H9 (cell line): ENCODE results near the gene FAXDC2. TPM values are rescaled to one million over a fixed set of nuclear protein-coding genes. Genes with fewer than 3 reads are reported as not detected.

ENCODE experiments used
- DNase-seq: peaks from one replicate; pipeline ENCODE4 v3.0.0-alpha.2; 2017
- H2AFZ ChIP-seq: one replicate; pipeline ENCODE4 v1.6.1; 2013; ENCODE audit warnings: mild to moderate bottlenecking, low read length, control low read depth, moderate library complexity
- H2AK5ac ChIP-seq: 2 replicates; pipeline ENCODE4 v1.6.1; 2013; ENCODE audit warnings: low read length, control low read depth, mixed read lengths; ENCODE audit not compliant: insufficient read length
- H2BK120ac ChIP-seq: one replicate; pipeline ENCODE4 v1.6.1; 2013; ENCODE audit warnings: low read depth, mild to moderate bottlenecking, low read length, control low read depth, inconsistent platforms; ENCODE audit not compliant: poor library complexity, severe bottlenecking
- H2BK12ac ChIP-seq: 2 replicates; pipeline ENCODE4 v1.6.1; 2013; ENCODE audit warnings: low read length, control low read depth, mixed read lengths, low read depth; ENCODE audit not compliant: insufficient read length
- H2BK15ac ChIP-seq: 2 replicates; pipeline ENCODE4 v1.6.1; 2013; ENCODE audit warnings: low read depth, low read length, control low read depth
- H2BK20ac ChIP-seq: one replicate; pipeline ENCODE4 v1.6.1; 2013; ENCODE audit warnings: low read depth, mild to moderate bottlenecking, low read length, control low read depth, inconsistent platforms; ENCODE audit not compliant: poor library complexity, severe bottlenecking
- H2BK5ac ChIP-seq: 2 replicates; pipeline ENCODE4 v1.6.1; 2013; ENCODE audit warnings: low read length, control low read depth, mixed read lengths; ENCODE audit not compliant: insufficient read length
- H3K14ac ChIP-seq: 2 replicates; pipeline ENCODE4 v1.6.1; 2013; ENCODE audit warnings: low read length, control low read depth; ENCODE audit not compliant: insufficient read depth
- H3K18ac ChIP-seq: 2 replicates; pipeline ENCODE4 v1.6.1; 2013; ENCODE audit warnings: low read depth, mild to moderate bottlenecking, mixed read lengths, low read length, control low read depth; ENCODE audit not compliant: insufficient read length
- H3K23ac ChIP-seq: 2 replicates; pipeline ENCODE4 v1.6.1; 2013; ENCODE audit warnings: low read length, control low read depth, mixed read lengths, low read depth; ENCODE audit not compliant: insufficient read length
- H3K23me2 ChIP-seq: 2 replicates; pipeline ENCODE4 v1.6.1; 2013; ENCODE audit warnings: low read depth, mild to moderate bottlenecking, mixed read lengths, low read length, control low read depth; ENCODE audit not compliant: insufficient read length, poor library complexity, severe bottlenecking
- H3K27ac ChIP-seq: 2 replicates; pipeline ENCODE4 v1.5.1; 2013; ENCODE audit warnings: low read length, control low read depth, mixed read lengths, low read depth; ENCODE audit not compliant: insufficient read length
- H3K27me3 ChIP-seq: 2 replicates; pipeline ENCODE4 v1.6.1; 2013; ENCODE audit warnings: low read length, control low read depth, inconsistent platforms; ENCODE audit not compliant: insufficient read depth
- H3K4ac ChIP-seq: 2 replicates; pipeline ENCODE4 v1.6.1; 2013; ENCODE audit warnings: low read depth, mild to moderate bottlenecking, control low read depth, inconsistent platforms, low read length, moderate library complexity
- H3K4me1 ChIP-seq: 2 replicates; pipeline ENCODE4 v1.6.1; 2013; ENCODE audit warnings: low read length, control low read depth, inconsistent platforms; ENCODE audit not compliant: insufficient read depth
- H3K4me2 ChIP-seq: 2 replicates; pipeline ENCODE4 v1.6.1; 2013; ENCODE audit warnings: low read length, control low read depth, mixed read lengths; ENCODE audit not compliant: insufficient read length, insufficient read depth
- H3K56ac ChIP-seq: 2 replicates; pipeline ENCODE4 v1.6.1; 2013; ENCODE audit warnings: low read depth, mild to moderate bottlenecking, mixed read lengths, low read length, control low read depth; ENCODE audit not compliant: insufficient read length
- H3K79me1 ChIP-seq: 2 replicates; pipeline ENCODE4 v1.6.1; 2013; ENCODE audit warnings: low read depth, mild to moderate bottlenecking, moderate library complexity, low read length, control low read depth, inconsistent platforms; ENCODE audit not compliant: insufficient read depth, poor library complexity, severe bottlenecking
- H3K79me2 ChIP-seq: 2 replicates; pipeline ENCODE4 v1.6.1; 2013; ENCODE audit warnings: low read length, control low read depth, inconsistent platforms; ENCODE audit not compliant: insufficient read depth
- H3K9ac ChIP-seq: 2 replicates; pipeline ENCODE4 v1.6.1; 2013; ENCODE audit warnings: low read length, control low read depth, mixed read lengths; ENCODE audit not compliant: insufficient read length; ENCODE audit errors: extremely low read depth
- H3K9me3 ChIP-seq: one replicate; pipeline ENCODE4 v1.6.1; 2013; ENCODE audit warnings: low read depth, low read length, inconsistent platforms; ENCODE audit not compliant: control insufficient read depth
- H3T11ph ChIP-seq: one replicate; pipeline ENCODE4 v1.6.1; 2013; ENCODE audit warnings: mild to moderate bottlenecking, low read length, control low read depth, inconsistent platforms
- H4K20me1 ChIP-seq: one replicate; pipeline ENCODE4 v1.6.1; 2013; ENCODE audit not compliant: control insufficient read depth, insufficient read length, insufficient read depth
- H4K5ac ChIP-seq: 2 replicates; pipeline ENCODE4 v1.6.1; 2013; ENCODE audit warnings: low read depth, mild to moderate bottlenecking, mixed read lengths, low read length, control low read depth; ENCODE audit not compliant: insufficient read length
- H4K8ac ChIP-seq: replicated peaks from 2 replicates; pipeline ENCODE4 v1.6.1; 2013; ENCODE audit warnings: low read length, control low read depth, mixed read lengths, low read depth; ENCODE audit not compliant: insufficient read length
- H4K91ac ChIP-seq: 2 replicates; pipeline ENCODE4 v1.6.1; 2013; ENCODE audit warnings: low read depth, mild to moderate bottlenecking, moderate library complexity, mixed read lengths, low read length, control low read depth; ENCODE audit not compliant: insufficient read length
- H3K27ac Mint-ChIP-seq, 3 experiments: 2 replicates in 2 of 3; 3 replicates in 1 of 3; pipeline ENCODE4 v1.8.0; 2020 to 2021; ENCODE audit warnings: mixed read lengths in 3 of 3, mild to moderate bottlenecking in 1 of 3, moderate library complexity in 1 of 3
- H3K27me3 Mint-ChIP-seq: 2 replicates; pipeline ENCODE4 v1.8.0; 2021; ENCODE audit warnings: low read depth, mild to moderate bottlenecking, moderate library complexity, mixed read lengths
- H3K36me3 Mint-ChIP-seq, 3 experiments: 2 replicates in 2 of 3; 3 replicates in 1 of 3; pipeline ENCODE4 v1.8.0; 2020 to 2021; ENCODE audit warnings: low read depth in 3 of 3, mixed read lengths in 3 of 3; ENCODE audit not compliant: insufficient read depth in 1 of 3
- H3K4me1 Mint-ChIP-seq, 2 experiments: 2 replicates each; pipeline ENCODE4 v1.8.0; 2020; ENCODE audit warnings: mixed read lengths in 2 of 2
- H3K4me3 Mint-ChIP-seq, 2 experiments: 2 replicates in 1 of 2; 3 replicates in 1 of 2; pipeline ENCODE4 v1.8.0; 2020 to 2021; ENCODE audit warnings: mild to moderate bottlenecking in 2 of 2, mixed read lengths in 2 of 2, moderate library complexity in 1 of 2
- H3K9me3 Mint-ChIP-seq, 2 experiments: 2 replicates in 1 of 2; 3 replicates in 1 of 2; pipeline ENCODE4 v1.8.0; 2020; ENCODE audit warnings: mild to moderate bottlenecking in 2 of 2, mixed read lengths in 2 of 2, moderate library complexity in 1 of 2
- CTCF ChIP-seq: fragments of 200-600 bp; sonication (generic); conservative IDR thresholded peaks from 3 replicates; pipeline ENCODE4 v1.8.0; 2021; ENCODE audit warnings: antibody characterized with exemption, mild to moderate bottlenecking
- total RNA-seq: library from RNA; stranded (reverse); gene quantifications from 2 replicates; pipeline ENCODE4 v1.2.1, GENCODE V29; 2021

FAXDC2 gene
- total RNA-seq, 1 experiment from 2014 or later, result 3.0 TPM

DNA sequence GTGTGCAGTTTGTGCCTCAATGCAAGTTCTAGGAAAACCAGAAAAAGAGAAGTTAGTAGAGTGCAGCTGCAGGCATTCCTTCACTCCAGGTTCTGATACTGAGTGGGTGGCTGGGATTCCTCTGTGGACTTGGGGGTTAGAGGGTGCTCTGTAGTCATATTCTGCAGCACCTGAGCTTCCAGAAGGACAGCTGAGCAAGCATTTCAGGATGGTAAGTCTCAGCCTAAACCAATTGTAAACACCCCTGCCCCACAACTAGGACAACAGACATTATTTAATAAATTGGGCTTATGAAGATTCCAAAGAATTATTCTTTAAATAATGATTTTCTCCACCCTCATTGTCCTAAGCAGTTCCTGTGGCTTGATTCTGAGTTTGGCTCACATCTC is 9.1 kb downstream of the FAXDC2 start:
- Histone ChIP-seq H3K4ac (no peak overlapping the region), H3K9ac (no peak overlapping the region), H3K14ac (no peak overlapping the region), H3K79me1 (no peaks in the 10 kb centered on the region), H3K4me2 (no peak overlapping the region), H3T11ph (no peak overlapping the region), H2AK5ac (no peak overlapping the region), H2AFZ (no peak overlapping the region), H4K5ac (no peak overlapping the region), H2BK20ac (no peak overlapping the region), H4K20me1 (no peaks in the 10 kb centered on the region), H3K27me3 (no peaks in the 10 kb centered on the region), H3K56ac (no peak overlapping the region), H3K23ac (no peak overlapping the region), H3K18ac (no peak overlapping the region), H4K91ac (no peak overlapping the region), H3K4me1 (no peaks in the 10 kb centered on the region), H2BK5ac (no peak overlapping the region), H2BK12ac (no peak overlapping the region), H2BK120ac (no peak overlapping the region), H4K8ac (no peak overlapping the region), H3K79me2 (no peaks in the 10 kb centered on the region), H3K9me3 (no peaks in the 10 kb centered on the region), H2BK15ac (no peak overlapping the region), H3K27ac (no peak overlapping the region), H3K23me2 (no peaks in the 10 kb centered on the region)
- Mint-ChIP-seq H3K4me1 (no peaks in the 10 kb centered on the region; a peak in 1 of 4 replicates), H3K27me3 (no peaks in the 10 kb centered on the region; the same call in 1 of the 2 replicates), H3K27ac (no peak overlapping the region), H3K4me3 (no peak overlapping the region), H3K9me3 (no peaks in the 10 kb centered on the region), H3K36me3 (no peaks in the 10 kb centered on the region; a peak in 1 of 7 replicates)
- TF ChIP-seq CTCF, result no peak
- no peak for DNase-seq
